HCT116 (cell line): ENCODE data around the gene RBP4. TPM values are rescaled to one million over a fixed set of nuclear protein-coding genes. Genes with fewer than 3 reads are reported as not detected.

Source experiments
- ATAC-seq: fragments of 200-7000 bp; cut with Tn5 transposase; 2 replicates; pipeline ENCODE4 v1.9.1; 2020; ENCODE audit warnings: mild to moderate bottlenecking, moderate library complexity
- BruUV-seq: library from RNA; stranded (reverse); fragments of 400-500 nt; replicated peaks from 2 replicates; lab custom pipeline; 2021; lab: Mats Ljungman, UMichigan
- CTCF ChIA-PET: fragments of 300-600 bp; sonication (Branson Sonifier 250); formaldehyde crosslinking; loops from one replicate; lab custom pipeline; 2021; ENCODE audit warnings: antibody characterized with exemption; lab: Charles Lee
- POLR2A ChIA-PET: fragments of 300-600, 350-600 bp; sonication (Branson Sonifier 250); formaldehyde crosslinking; loops from one replicate; lab custom pipeline; 2021; ENCODE audit warnings: antibody characterized with exemption; lab: Charles Lee
- RAD21 ChIA-PET, 2 experiments: fragments of 300-600 bp; sonication (Branson Sonifier 250); formaldehyde crosslinking; loops; one replicate each; lab custom pipeline; 2023; ENCODE audit warnings: low total read pairs in 2 of 2; ENCODE audit not compliant: uncharacterized antibody in 2 of 2, unreplicated experiment in 2 of 2, low non-redundant PET in 1 of 2; lab: Charles Lee
- DNase-seq: peaks from one replicate; pipeline ENCODE4 v3.0.0-alpha.2; 2010; ENCODE audit warnings: low read depth, low spot score
- H2AFZ ChIP-seq: fragments of 200-600 bp; shearing (Covaris generic), sonication (generic); 2 replicates; pipeline ENCODE4 v1.6.1; 2017; ENCODE audit warnings: low read depth, mixed run types, mixed read lengths, antibody characterized with exemption, low read length; ENCODE audit not compliant: poor library complexity, severe bottlenecking
- H3K27ac ChIP-seq: 2 replicates; pipeline ENCODE4 v1.5.1; 2012; ENCODE audit warnings: low read depth, low read length
- H3K27me3 ChIP-seq: fragments of 200-600 bp; sonication (generic); 2 replicates; pipeline ENCODE4 v1.6.1; 2016; ENCODE audit warnings: mixed run types, low read length, mixed read lengths; ENCODE audit not compliant: insufficient read depth
- H3K36me3 ChIP-seq, 2 experiments: fragments of 200-500 bp in 1 of 2; fragments of 200-600 bp in 1 of 2; sonication (Bioruptor generic) in 1 of 2; sonication (generic) in 1 of 2; 2 replicates each; pipeline versions ENCODE4 v1.5.1 to v1.6.1; 2014 to 2016; ENCODE audit warnings: low read length in 2 of 2, inconsistent platforms in 1 of 2, mixed read lengths in 1 of 2, mixed run types in 1 of 2; ENCODE audit not compliant: insufficient read depth in 2 of 2, control insufficient read depth in 1 of 2
- H3K4me1 ChIP-seq, 2 experiments: fragments of 200-600 bp in 1 of 2; sonication (generic) in 1 of 2; 2 replicates each; pipeline versions ENCODE4 v1.5.1 to v1.6.1; 2012 to 2017; ENCODE audit warnings: low read length in 2 of 2, inconsistent platforms in 1 of 2, mild to moderate bottlenecking in 1 of 2, mixed read lengths in 1 of 2, mixed run types in 1 of 2, moderate library complexity in 1 of 2; ENCODE audit not compliant: insufficient read depth in 2 of 2, control insufficient read depth in 1 of 2
- H3K4me2 ChIP-seq: fragments of 200-600 bp; sonication (generic); 2 replicates; pipeline ENCODE4 v1.6.1; 2017; ENCODE audit warnings: mixed run types, low read length, mixed read lengths
- H3K4me3 ChIP-seq, 2 experiments: fragments of 200-600 bp in 1 of 2; sonication (generic) in 1 of 2; replicated peaks in 1 of 2; 2 replicates each; pipeline ENCODE4 v1.5.1; 2011 to 2016; ENCODE audit warnings: low read length in 2 of 2, control low read depth in 1 of 2, low read depth in 1 of 2, mild to moderate bottlenecking in 1 of 2, mixed read lengths in 1 of 2, mixed run types in 1 of 2
- H3K79me2 ChIP-seq: fragments of 200-600 bp; sonication (generic); 2 replicates; pipeline ENCODE4 v1.6.1; 2017; ENCODE audit warnings: mild to moderate bottlenecking, mixed run types, low read length, moderate library complexity, mixed read lengths; ENCODE audit not compliant: insufficient read depth
- H3K9ac ChIP-seq: fragments of 200-600 bp; sonication (generic); 2 replicates; pipeline ENCODE4 v1.6.1; 2016; ENCODE audit warnings: low read length, mixed read lengths
- H3K9me2 ChIP-seq: fragments of 200-600 bp; sonication (generic), shearing (Covaris generic); 2 replicates; pipeline ENCODE4 v1.6.1; 2017; ENCODE audit warnings: mixed run types, mild to moderate bottlenecking, moderate library complexity; ENCODE audit not compliant: insufficient read depth
- H3K9me3 ChIP-seq, 2 experiments: fragments of 200-500 bp in 1 of 2; fragments of 200-600 bp in 1 of 2; sonication (Bioruptor generic) in 1 of 2; sonication (generic) in 1 of 2; 2 replicates each; pipeline ENCODE4 v1.6.1; 2014 to 2017; ENCODE audit warnings: low read length in 2 of 2, mixed read lengths in 2 of 2, inconsistent platforms in 1 of 2, low read depth in 1 of 2, mild to moderate bottlenecking in 1 of 2, mixed run types in 1 of 2, moderate library complexity in 1 of 2; ENCODE audit not compliant: control insufficient read depth in 1 of 2, insufficient read depth in 1 of 2
- H4K20me1 ChIP-seq: fragments of 200-600 bp; sonication (generic), shearing (Covaris generic); 2 replicates; pipeline ENCODE4 v1.6.1; 2017; ENCODE audit warnings: mixed run types, mild to moderate bottlenecking, moderate library complexity; ENCODE audit not compliant: insufficient read depth
- CBX3 ChIP-seq: IDR thresholded peaks from 2 replicates; pipeline ENCODE4 v1.6.1; 2012; ENCODE audit warnings: low read depth
- CEBPB ChIP-seq: IDR thresholded peaks from 2 replicates; pipeline ENCODE4 v1.6.1; 2012; ENCODE audit warnings: low read depth
- EZH2 ChIP-seq: fragments of 200-600 bp; sonication (generic); IDR thresholded peaks from 2 replicates; pipeline ENCODE4 v1.6.1; 2017; ENCODE audit warnings: antibody characterized with exemption, mixed run types
- JUND ChIP-seq: IDR thresholded peaks from 2 replicates; pipeline ENCODE4 v1.6.1; 2012
- MAX ChIP-seq: IDR thresholded peaks from 2 replicates; pipeline ENCODE4 v1.6.1; 2012
- POLR2A ChIP-seq: IDR thresholded peaks from 2 replicates; pipeline ENCODE4 v1.7.0; 2011; ENCODE audit warnings: borderline replicate concordance; ENCODE audit not compliant: insufficient read depth, insufficient read length; ENCODE audit errors: extremely low read depth
- RAD21 ChIP-seq: IDR thresholded peaks from 2 replicates; pipeline ENCODE4 v1.6.1; 2012; ENCODE audit warnings: low read depth, mild to moderate bottlenecking
- REST ChIP-seq: IDR thresholded peaks from 2 replicates; pipeline ENCODE4 v1.6.1; 2012; ENCODE audit warnings: low read depth
- SIN3A ChIP-seq: IDR thresholded peaks from 2 replicates; pipeline ENCODE4 v1.6.1; 2012; ENCODE audit warnings: low read depth
- SP1 ChIP-seq: IDR thresholded peaks from 2 replicates; pipeline ENCODE4 v1.6.1; 2012; ENCODE audit warnings: low read depth
- SRF ChIP-seq: IDR thresholded peaks from 2 replicates; pipeline ENCODE4 v1.6.1; 2012; ENCODE audit warnings: low read depth
- TCF7L2 ChIP-seq: IDR thresholded peaks from 2 replicates; pipeline ENCODE4 v1.7.0; 2011; ENCODE audit warnings: borderline replicate concordance, inconsistent platforms; ENCODE audit not compliant: insufficient read depth, insufficient read length; ENCODE audit errors: extremely low read depth
- ZFX ChIP-seq: fragments of 450-650 bp; IDR thresholded peaks from 2 replicates; pipeline ENCODE4 v1.6.1; 2017
- ZNF274 ChIP-seq: fragments of 200-500 bp; sonication (Bioruptor generic); IDR thresholded peaks from 2 replicates; pipeline ENCODE4 v1.6.1; 2014; ENCODE audit warnings: mild to moderate bottlenecking, low read depth, low read length, inconsistent platforms
- intact Hi-C: fragments of 100-400 bp; cut with micrococcal nuclease; formaldehyde crosslinking; loops from 2 replicates; pipeline ENCODE4 v1.10.0; 2022
- total RNA-seq: library from RNA; stranded (reverse); gene quantifications from one replicate; pipeline ENCODE4 v1.2.1, GENCODE V29; 2021; ENCODE audit not compliant: unreplicated experiment

The RBP4 gene
- total RNA-seq, 1 experiment from 2014 or later, result 2.4 TPM

- ChIA-PET RAD21 (no interaction called here), POLR2A (no interaction called here), CTCF (interaction anchor here (1.6 kb wide), 1 partner anchor 11 kb away, joined by 6 read pairs; no protein-coding TSS in a partner anchor)
- Histone ChIP-seq H3K27me3 (no peaks in the 10 kb centered on the region), H4K20me1 (no peaks in the 10 kb centered on the region), H2AFZ (no peak overlapping the region), H3K79me2 (no peaks in the 10 kb centered on the region), H3K9ac (no peak overlapping the region), H3K4me1 (no peaks in the 10 kb centered on the region), H3K4me3 (no peak overlapping the region), H3K27ac (no peak overlapping the region), H3K36me3 (no peaks in the 10 kb centered on the region), H3K4me2 (no peak overlapping the region), H3K9me3 (no peaks in the 10 kb centered on the region), H3K9me2 (no peaks in the 10 kb centered on the region)
- ATAC-seq (no peak), DNase-seq (no peak)
- TF ChIP-seq REST, result no peak
- no peak for TF ChIP-seq POLR2A
- no peak for TF ChIP-seq MAX
- TF ChIP-seq SP1, result no peak
- no peak for TF ChIP-seq RAD21
- TF ChIP-seq EZH2, result no peak
- no peak for TF ChIP-seq SIN3A
- no peak for TF ChIP-seq ZNF274
- TF ChIP-seq SRF, result no peak
- TF ChIP-seq CEBPB, result no peak
- no peak for TF ChIP-seq ZFX
- TF ChIP-seq TCF7L2, result no peak
- no peak for TF ChIP-seq JUND
- no peak for TF ChIP-seq CBX3
- intact Hi-C loops, result no loop called here
- BruUV-seq, result no TSS peak
Measured at GRCh38 chr10:93565446-93565845, 35.6 kb downstream of the RBP4 start.
